ENCODE results near the gene AAK1. TPM values are rescaled to one million over a fixed set of nuclear protein-coding genes. Genes with fewer than 3 reads are reported as not detected.

Gene AAK1
- total RNA-seq, 1 experiment from 2014 or later = 35.6 TPM

DNA sequence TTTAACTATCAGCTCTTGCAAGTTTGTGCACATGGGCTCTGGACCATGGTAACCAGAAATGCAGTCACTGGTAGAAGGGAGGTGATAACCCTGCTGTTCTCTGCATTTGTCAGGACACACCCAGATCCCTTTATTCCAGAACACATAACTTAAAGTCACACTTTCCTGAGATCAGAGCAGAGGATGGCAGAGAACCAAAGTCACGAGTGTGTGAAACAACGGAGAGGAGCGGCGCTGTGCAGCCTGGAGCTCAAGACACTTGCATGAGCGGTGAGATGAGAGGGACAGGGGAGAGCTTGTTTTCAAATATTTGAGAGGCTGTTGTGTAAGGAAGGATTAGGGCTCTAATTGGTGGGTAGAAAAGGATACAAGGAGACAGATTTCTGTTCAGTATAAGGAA lies 43.3 kb upstream of the AAK1 start:
- Mint-ChIP-seq H3K4me3 (no peak overlapping the region), H3K36me3 (no peaks in the 10 kb centered on the region), H3K27ac (peak overlapping the region; percentile 0; the same call in 1 of the 2 replicates), H3K9me3 (no peaks in the 10 kb centered on the region), H3K4me1 (peaks cover 4% of the 10 kb centered on the region; the same call in 1 of the 2 replicates), H3K27me3 (ENCODE audit: low read depth) (no peaks in the 10 kb centered on the region)
- CTCF ChIA-PET = interaction anchor here (1.1 kb wide), 1 partner anchor 38 kb away, joined by 3 read pairs; no protein-coding TSS in a partner anchor
- DNase-seq (ENCODE audit: low spot score) = no peak
- POLR2A ChIA-PET = interaction anchor here (0.6 kb wide), 1 partner anchor 138 kb away, joined by 7 read pairs; no protein-coding TSS in a partner anchor
- TF ChIP-seq SP1 (CRISPR knock-in tag; conservative IDR thresholded peaks at IDR 0.05) (no peak), ZNF263 (CRISPR knock-in tag; IDR thresholded peaks at IDR 0.05; ENCODE audit: low read depth) (no peak), OVOL2 (CRISPR knock-in tag; IDR thresholded peaks at IDR 0.05; ENCODE audit: borderline replicate concordance) (no peak), ZNF219 (CRISPR knock-in tag; IDR thresholded peaks at IDR 0.05; ENCODE audit: borderline replicate concordance) (no peak), PREB (CRISPR knock-in tag; IDR thresholded peaks at IDR 0.05; ENCODE audit: borderline replicate concordance) (no peak), SMAD4 (CRISPR knock-in tag; IDR thresholded peaks at IDR 0.05) (no peak), CREM (CRISPR knock-in tag; IDR thresholded peaks at IDR 0.05) (no peak), NR3C1 (CRISPR knock-in tag; conservative IDR thresholded peaks at IDR 0.05; ENCODE audit: low read depth) (no peak), MYBL2 (CRISPR knock-in tag; IDR thresholded peaks at IDR 0.05) (no peak), ZNF317 (CRISPR knock-in tag; IDR thresholded peaks at IDR 0.05; ENCODE audit: borderline replicate concordance, low read depth) (no peak)
- TF ChIP-seq, protein P1, sequence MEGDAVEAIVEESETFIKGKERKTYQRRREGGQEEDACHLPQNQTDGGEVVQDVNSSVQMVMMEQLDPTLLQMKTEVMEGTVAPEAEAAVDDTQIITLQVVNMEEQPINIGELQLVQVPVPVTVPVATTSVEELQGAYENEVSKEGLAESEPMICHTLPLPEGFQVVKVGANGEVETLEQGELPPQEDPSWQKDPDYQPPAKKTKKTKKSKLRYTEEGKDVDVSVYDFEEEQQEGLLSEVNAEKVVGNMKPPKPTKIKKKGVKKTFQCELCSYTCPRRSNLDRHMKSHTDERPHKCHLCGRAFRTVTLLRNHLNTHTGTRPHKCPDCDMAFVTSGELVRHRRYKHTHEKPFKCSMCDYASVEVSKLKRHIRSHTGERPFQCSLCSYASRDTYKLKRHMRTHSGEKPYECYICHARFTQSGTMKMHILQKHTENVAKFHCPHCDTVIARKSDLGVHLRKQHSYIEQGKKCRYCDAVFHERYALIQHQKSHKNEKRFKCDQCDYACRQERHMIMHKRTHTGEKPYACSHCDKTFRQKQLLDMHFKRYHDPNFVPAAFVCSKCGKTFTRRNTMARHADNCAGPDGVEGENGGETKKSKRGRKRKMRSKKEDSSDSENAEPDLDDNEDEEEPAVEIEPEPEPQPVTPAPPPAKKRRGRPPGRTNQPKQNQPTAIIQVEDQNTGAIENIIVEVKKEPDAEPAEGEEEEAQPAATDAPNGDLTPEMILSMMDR (IDR thresholded peaks at IDR 0.05) = no peak
- TF ChIP-seq, protein P2, sequence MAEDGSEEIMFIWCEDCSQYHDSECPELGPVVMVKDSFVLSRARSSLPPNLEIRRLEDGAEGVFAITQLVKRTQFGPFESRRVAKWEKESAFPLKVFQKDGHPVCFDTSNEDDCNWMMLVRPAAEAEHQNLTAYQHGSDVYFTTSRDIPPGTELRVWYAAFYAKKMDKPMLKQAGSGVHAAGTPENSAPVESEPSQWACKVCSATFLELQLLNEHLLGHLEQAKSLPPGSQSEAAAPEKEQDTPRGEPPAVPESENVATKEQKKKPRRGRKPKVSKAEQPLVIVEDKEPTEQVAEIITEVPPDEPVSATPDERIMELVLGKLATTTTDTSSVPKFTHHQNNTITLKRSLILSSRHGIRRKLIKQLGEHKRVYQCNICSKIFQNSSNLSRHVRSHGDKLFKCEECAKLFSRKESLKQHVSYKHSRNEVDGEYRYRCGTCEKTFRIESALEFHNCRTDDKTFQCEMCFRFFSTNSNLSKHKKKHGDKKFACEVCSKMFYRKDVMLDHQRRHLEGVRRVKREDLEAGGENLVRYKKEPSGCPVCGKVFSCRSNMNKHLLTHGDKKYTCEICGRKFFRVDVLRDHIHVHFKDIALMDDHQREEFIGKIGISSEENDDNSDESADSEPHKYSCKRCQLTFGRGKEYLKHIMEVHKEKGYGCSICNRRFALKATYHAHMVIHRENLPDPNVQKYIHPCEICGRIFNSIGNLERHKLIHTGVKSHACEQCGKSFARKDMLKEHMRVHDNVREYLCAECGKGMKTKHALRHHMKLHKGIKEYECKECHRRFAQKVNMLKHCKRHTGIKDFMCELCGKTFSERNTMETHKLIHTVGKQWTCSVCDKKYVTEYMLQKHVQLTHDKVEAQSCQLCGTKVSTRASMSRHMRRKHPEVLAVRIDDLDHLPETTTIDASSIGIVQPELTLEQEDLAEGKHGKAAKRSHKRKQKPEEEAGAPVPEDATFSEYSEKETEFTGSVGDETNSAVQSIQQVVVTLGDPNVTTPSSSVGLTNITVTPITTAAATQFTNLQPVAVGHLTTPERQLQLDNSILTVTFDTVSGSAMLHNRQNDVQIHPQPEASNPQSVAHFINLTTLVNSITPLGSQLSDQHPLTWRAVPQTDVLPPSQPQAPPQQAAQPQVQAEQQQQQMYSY (CRISPR knock-in tag; IDR thresholded peaks at IDR 0.05) = no peak
- TF ChIP-seq, protein P3, sequence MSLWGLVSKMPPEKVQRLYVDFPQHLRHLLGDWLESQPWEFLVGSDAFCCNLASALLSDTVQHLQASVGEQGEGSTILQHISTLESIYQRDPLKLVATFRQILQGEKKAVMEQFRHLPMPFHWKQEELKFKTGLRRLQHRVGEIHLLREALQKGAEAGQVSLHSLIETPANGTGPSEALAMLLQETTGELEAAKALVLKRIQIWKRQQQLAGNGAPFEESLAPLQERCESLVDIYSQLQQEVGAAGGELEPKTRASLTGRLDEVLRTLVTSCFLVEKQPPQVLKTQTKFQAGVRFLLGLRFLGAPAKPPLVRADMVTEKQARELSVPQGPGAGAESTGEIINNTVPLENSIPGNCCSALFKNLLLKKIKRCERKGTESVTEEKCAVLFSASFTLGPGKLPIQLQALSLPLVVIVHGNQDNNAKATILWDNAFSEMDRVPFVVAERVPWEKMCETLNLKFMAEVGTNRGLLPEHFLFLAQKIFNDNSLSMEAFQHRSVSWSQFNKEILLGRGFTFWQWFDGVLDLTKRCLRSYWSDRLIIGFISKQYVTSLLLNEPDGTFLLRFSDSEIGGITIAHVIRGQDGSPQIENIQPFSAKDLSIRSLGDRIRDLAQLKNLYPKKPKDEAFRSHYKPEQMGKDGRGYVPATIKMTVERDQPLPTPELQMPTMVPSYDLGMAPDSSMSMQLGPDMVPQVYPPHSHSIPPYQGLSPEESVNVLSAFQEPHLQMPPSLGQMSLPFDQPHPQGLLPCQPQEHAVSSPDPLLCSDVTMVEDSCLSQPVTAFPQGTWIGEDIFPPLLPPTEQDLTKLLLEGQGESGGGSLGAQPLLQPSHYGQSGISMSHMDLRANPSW (CRISPR knock-in tag; conservative IDR thresholded peaks at IDR 0.05; ENCODE audit: low read depth) = no peak
- no peak for ATAC-seq

- Mint-ChIP-seq H3K36me3 (no peaks in the 10 kb centered on the region), H3K4me3 (no peak overlapping the region), H3K27me3 (ENCODE audit: low read depth) (no peaks in the 10 kb centered on the region), H3K27ac (no peak overlapping the region), H3K4me1 (peaks cover 4% of the 10 kb centered on the region; the same call in 1 of the 2 replicates), H3K9me3 (no peaks in the 10 kb centered on the region)
- DNase-seq (ENCODE audit: low spot score) (no peak), ATAC-seq (no peak)
- CTCF ChIA-PET = interaction anchor here (1.1 kb wide), 1 partner anchor 39 kb away, joined by 3 read pairs; no protein-coding TSS in a partner anchor
- TF ChIP-seq PRRX2 (CRISPR knock-in tag; IDR thresholded peaks at IDR 0.05) (no peak), TEAD4 (CRISPR knock-in tag; IDR thresholded peaks at IDR 0.05) (no peak), HMGA2 (CRISPR knock-in tag; IDR thresholded peaks at IDR 0.05) (no peak)
- TF ChIP-seq, protein P4, sequence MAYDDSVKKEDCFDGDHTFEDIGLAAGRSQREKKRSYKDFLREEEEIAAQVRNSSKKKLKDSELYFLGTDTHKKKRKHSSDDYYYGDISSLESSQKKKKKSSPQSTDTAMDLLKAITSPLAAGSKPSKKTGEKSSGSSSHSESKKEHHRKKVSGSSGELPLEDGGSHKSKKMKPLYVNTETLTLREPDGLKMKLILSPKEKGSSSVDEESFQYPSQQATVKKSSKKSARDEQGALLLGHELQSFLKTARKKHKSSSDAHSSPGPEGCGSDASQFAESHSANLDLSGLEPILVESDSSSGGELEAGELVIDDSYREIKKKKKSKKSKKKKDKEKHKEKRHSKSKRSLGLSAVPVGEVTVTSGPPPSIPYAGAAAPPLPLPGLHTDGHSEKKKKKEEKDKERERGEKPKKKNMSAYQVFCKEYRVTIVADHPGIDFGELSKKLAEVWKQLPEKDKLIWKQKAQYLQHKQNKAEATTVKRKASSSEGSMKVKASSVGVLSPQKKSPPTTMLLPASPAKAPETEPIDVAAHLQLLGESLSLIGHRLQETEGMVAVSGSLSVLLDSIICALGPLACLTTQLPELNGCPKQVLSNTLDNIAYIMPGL (CRISPR knock-in tag; IDR thresholded peaks at IDR 0.05) = no peak
- POLR2A ChIA-PET = no interaction called here
These were observed 41.9 kb upstream of the AAK1 start for GRCh38 chr2:69685321-69686048.
